Muscle layer of duodenum (tissue), 2 donors: ENCODE results near the gene ANKRD26.

Source experiments
- H3K27ac ChIP-seq: one replicate; pipeline ENCODE4 v1.7.0; 2013; ENCODE audit warnings: mild to moderate bottlenecking, low read length
- H3K27me3 ChIP-seq: one replicate; pipeline ENCODE4 v1.7.0; 2013; ENCODE audit warnings: low read depth, mild to moderate bottlenecking, control low read depth, low read length
- H3K36me3 ChIP-seq, 2 donors: one replicate each; pipeline ENCODE4 v1.7.0; 2013; ENCODE audit warnings: low read length in 2 of 2, control low read depth in 1 of 2, mild to moderate bottlenecking in 1 of 2; ENCODE audit not compliant: insufficient read depth in 2 of 2, control insufficient read depth in 1 of 2
- H3K4me1 ChIP-seq, 2 donors: one replicate each; pipeline ENCODE4 v1.7.0; 2013; ENCODE audit warnings: low read length in 2 of 2, mild to moderate bottlenecking in 2 of 2, control low read depth in 1 of 2, moderate library complexity in 1 of 2; ENCODE audit not compliant: insufficient read depth in 2 of 2, control insufficient read depth in 1 of 2
- H3K4me3 ChIP-seq, 2 donors: one replicate each; pipeline ENCODE4 v1.7.0; 2013; ENCODE audit warnings: low read length in 2 of 2, low read depth in 1 of 2, mild to moderate bottlenecking in 1 of 2
- H3K9me3 ChIP-seq, 2 donors: one replicate each; pipeline ENCODE4 v1.7.0; 2013; ENCODE audit warnings: low read length in 2 of 2, control low read depth in 1 of 2, mild to moderate bottlenecking in 1 of 2; ENCODE audit not compliant: control insufficient read depth in 1 of 2
- donor health status: healthy.

Gene ANKRD26

DNA sequence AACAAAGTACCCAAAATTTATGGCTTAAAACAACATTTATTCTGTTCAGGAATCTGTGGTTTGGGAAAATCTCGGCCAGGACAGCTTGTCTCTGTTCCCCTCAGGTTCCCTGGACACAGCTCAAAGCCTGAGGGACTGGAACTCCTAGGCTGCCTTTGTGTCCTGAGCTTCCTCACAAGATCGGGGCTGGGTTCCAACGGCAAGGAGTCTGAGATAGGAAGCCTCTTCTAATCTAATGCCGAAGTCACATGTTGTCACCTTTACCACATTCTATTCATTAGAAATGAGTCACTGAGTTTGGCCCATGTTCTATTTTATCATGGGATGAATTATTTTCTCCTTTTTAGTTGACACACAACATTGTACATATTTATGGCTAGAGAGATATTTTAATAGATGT is 80.5 kb downstream of the ANKRD26 start:
- Histone ChIP-seq H3K36me3 (peaks cover 0 to 21% of the 10 kb centered on the region in 2 donors), H3K27ac (no peak overlapping the region), H3K4me3 (no peak overlapping the region), H3K9me3 (no peaks in the 10 kb centered on the region), H3K4me1 (no peaks in the 10 kb centered on the region), H3K27me3 (no peaks in the 10 kb centered on the region)

DNA sequence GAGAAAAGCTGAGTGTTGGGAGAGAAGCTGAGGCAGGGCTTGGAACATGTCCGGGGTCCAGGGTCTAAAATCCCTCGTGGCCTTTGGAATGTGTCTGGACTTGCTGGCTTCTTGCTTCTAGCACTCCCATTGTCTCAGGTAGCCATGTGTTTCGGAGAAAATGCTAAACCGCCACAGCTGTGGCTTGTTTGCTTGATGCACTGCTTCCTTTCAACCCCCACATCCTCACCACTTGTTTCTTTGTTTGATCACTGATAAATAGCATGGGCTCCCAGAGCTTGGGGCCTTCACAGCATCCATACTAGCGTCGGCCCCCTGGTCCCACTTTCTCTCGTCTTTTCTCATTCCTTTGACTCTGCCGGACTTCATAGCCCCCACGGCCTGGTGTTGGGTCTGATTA is 102.7 kb downstream of the ANKRD26 start:
- no peaks in the 10 kb centered on the region for H3K27me3 ChIP-seq
- peaks cover 2 to 9% of the 10 kb centered on the region in 2 donors for H3K36me3 ChIP-seq
- no peak overlapping the region for H3K27ac ChIP-seq
- H3K9me3 ChIP-seq: no peaks in the 10 kb centered on the region
- no peaks in the 10 kb centered on the region for H3K4me1 ChIP-seq
- H3K4me3 ChIP-seq: no peak overlapping the region

DNA sequence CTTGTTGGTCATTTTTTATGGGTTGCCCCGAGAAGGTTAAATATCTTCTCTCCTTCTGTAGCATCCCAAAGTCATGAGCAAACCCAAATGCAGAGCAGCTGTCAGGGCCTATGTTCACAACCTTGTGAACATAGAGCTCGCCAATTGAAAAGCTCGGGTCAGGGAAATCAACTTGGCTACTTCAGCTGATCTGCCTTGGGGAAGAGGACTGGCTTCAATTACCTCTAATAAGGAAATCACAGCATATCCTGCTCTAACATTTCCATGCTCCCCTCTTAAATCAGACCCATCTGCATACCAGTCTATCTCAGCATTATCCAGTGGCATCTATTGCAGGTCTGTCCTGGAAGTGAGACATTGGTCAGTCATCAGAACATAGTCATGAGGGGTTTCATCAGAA is 105.6 kb downstream of the ANKRD26 start:
- Histone ChIP-seq H3K9me3 (no peaks in the 10 kb centered on the region), H3K36me3 (no peaks in the 10 kb centered on the region), H3K4me1 (no peaks in the 10 kb centered on the region), H3K27me3 (no peaks in the 10 kb centered on the region), H3K27ac (no peak overlapping the region), H3K4me3 (no peak overlapping the region)

DNA sequence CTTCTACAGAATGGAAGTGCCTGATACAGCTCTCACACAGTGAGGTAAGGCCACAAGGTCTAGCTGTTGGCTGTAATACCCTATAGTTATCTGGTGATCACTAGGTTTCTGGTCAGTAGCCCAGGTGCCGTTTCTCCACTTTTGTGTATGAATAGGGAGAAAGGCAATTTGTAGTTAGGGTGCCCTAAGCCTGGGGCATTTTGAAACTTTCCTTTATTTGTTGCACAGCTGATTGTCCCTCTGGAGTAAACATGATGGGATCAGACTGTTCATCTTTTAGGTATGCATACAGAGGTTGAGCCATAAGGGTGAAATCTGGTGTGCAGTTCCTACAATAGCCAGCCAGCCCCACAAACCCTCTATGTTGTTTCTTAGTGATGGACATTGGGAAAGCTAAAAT is 112.4 kb downstream of the ANKRD26 start:
- no peaks in the 10 kb centered on the region for H3K27me3 ChIP-seq
- H3K4me3 ChIP-seq: no peak overlapping the region
- H3K36me3 ChIP-seq: no peaks in the 10 kb centered on the region
- no peaks in the 10 kb centered on the region for H3K9me3 ChIP-seq
- no peaks in the 10 kb centered on the region for H3K4me1 ChIP-seq
- no peak overlapping the region for H3K27ac ChIP-seq

DNA sequence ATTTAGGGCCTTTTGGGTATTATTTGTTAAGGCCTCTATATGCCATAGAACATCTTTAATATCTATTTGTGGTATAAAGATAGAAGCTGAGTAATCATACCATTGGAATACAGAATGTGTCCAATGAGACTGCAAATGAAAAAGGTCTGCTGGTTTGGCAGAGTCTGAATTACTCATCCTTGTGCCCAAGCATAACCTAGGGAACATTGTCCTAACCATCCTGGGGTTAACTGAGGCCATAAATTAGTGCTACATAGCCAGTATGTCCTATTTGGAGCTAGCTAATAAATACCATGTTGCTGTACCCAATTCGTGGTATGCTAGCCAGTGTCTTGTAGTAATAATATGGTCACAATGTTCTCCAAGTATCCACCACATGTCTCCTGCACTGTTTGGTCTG is 117.1 kb downstream of the ANKRD26 start:
- no peaks in the 10 kb centered on the region for H3K4me1 ChIP-seq

DNA sequence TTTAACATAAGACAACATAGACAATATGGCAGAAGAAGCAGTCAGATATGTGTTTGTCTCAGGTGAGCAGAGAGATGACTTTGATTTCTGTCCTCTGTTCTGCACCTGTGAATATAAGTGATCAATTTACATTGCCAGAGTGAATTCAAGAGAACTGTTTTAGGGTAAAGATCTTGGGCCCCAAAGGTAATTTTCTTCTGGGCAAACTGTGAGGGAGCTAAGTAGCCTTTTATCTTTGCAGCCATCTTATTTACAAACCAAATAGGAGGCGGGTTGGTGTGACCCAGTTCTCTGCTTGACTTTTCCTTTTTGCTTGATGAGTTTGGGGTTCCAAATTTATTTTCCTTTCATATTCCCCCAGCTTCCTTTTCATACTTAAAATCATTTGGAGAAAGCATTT is 118.2 kb downstream of the ANKRD26 start:
- Histone ChIP-seq H3K4me1 (no peaks in the 10 kb centered on the region), H3K27ac (no peak overlapping the region), H3K36me3 (peaks cover 3 to 17% of the 10 kb centered on the region in 2 donors)

More for the DNA sequence above, 117.1 kb downstream of the ANKRD26 start:
- no peaks in the 10 kb centered on the region for H3K27me3 ChIP-seq
- peaks cover 3 to 17% of the 10 kb centered on the region in 2 donors for H3K36me3 ChIP-seq
- H3K4me3 ChIP-seq: no peak overlapping the region
- no peaks in the 10 kb centered on the region for H3K9me3 ChIP-seq
- no peak overlapping the region for H3K27ac ChIP-seq

DNA sequence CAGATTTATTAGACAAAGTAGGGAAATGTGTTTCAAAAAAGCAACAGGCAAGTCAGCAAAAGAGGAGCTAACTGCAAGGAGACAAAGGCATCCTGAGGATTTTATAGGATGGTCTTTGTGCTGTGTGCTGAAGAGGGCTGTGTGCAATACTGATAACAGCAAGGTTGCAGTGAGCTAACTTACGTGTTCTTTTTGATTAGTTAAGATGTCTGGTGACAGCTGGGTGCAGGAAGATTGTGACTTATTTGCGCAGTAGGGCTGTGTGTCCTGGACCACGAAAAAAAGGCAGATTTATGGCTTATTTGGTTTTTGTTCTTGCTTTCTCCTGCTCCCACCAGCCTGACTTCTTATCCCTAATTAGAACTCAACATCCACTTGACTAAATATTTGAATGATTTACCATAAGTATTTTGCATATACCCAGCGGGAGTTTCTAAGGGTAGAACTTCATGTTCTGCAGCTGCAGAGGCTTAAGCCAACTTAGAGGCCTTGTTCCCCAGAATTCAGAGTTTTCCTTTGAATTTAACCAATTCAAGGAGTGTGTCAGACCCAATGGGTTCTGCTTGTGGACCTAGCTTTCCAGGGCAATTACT is 119.0 kb downstream of the ANKRD26 start:
- H3K27ac ChIP-seq: no peak overlapping the region
- no peaks in the 10 kb centered on the region for H3K4me1 ChIP-seq
- H3K27me3 ChIP-seq: no peaks in the 10 kb centered on the region
- peaks cover 3 to 17% of the 10 kb centered on the region in 2 donors for H3K36me3 ChIP-seq
- no peak overlapping the region for H3K4me3 ChIP-seq
- H3K9me3 ChIP-seq: no peaks in the 10 kb centered on the region

More for the DNA sequence above, 118.2 kb downstream of the ANKRD26 start:
- no peaks in the 10 kb centered on the region for H3K9me3 ChIP-seq
- no peaks in the 10 kb centered on the region for H3K27me3 ChIP-seq
- H3K4me3 ChIP-seq: no peak overlapping the region

DNA sequence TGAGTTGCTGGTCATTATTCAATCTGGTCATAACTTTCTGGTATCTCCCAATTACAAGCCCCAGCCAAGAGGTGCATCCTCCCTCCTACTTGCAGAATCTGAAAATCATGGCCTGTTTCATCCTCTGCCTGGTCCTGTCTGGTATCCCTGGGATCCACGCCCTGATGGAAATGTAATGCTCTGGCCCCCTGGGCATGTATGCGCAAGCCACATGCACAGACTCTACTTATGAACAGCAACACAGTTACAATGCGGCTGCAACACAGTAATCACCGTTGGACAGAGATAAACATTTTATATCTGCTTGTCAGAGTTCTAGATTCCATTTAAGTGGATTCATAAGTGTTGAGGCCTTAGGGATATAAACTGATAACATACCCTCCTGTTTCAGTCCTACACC is 121.8 kb downstream of the ANKRD26 start:
- Histone ChIP-seq H3K36me3 (peaks cover 3 to 17% of the 10 kb centered on the region in 2 donors), H3K27ac (no peak overlapping the region), H3K9me3 (no peaks in the 10 kb centered on the region), H3K27me3 (no peaks in the 10 kb centered on the region), H3K4me1 (no peaks in the 10 kb centered on the region), H3K4me3 (no peak overlapping the region)

DNA sequence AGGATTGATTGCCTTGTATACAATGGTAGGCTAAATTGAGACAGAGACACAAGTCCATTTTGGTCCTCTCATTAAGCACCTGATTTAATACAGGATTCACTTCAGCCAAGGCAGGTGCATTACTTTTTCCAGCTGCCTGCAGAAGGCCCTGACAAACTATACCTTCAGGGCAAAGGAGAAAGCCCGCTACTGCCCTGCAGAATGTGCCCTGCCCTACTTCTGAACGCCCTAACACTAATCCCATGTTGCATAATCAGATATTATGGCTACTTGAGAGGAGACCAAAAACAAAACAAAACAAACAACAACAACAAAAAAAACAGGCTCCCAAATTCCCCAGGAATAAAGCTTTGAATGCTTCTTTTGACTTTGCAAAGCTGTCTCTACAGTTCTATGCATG is 122.7 kb downstream of the ANKRD26 start:
- Histone ChIP-seq H3K27me3 (no peaks in the 10 kb centered on the region), H3K36me3 (peaks cover 3 to 17% of the 10 kb centered on the region in 2 donors), H3K9me3 (no peaks in the 10 kb centered on the region), H3K4me1 (no peaks in the 10 kb centered on the region), H3K4me3 (no peak overlapping the region), H3K27ac (no peak overlapping the region)

DNA sequence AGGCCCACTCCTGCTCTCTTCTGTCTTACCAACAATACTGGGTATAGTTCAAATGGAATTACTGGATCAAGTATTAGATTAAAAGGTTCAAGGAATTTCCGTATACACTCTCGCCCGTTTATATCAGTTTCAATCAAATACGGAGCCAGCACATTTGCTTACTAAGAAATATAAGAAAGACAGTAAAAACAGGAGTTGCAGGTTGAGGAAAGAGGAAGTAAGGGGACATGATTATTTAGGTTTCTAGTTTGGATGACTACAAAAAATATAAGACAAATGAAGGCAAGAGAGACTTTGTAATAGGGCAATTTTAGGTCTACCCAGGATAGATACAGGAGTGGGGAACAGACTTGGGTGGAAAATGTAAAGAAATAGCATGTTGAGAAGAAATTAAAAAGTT is 129.6 kb downstream of the ANKRD26 start:
- peaks cover 0 to 21% of the 10 kb centered on the region in 2 donors for H3K36me3 ChIP-seq
- no peak overlapping the region for H3K4me3 ChIP-seq
- no peak overlapping the region for H3K27ac ChIP-seq
- H3K4me1 ChIP-seq: no peaks in the 10 kb centered on the region
- H3K27me3 ChIP-seq: no peaks in the 10 kb centered on the region
- no peaks in the 10 kb centered on the region for H3K9me3 ChIP-seq

DNA sequence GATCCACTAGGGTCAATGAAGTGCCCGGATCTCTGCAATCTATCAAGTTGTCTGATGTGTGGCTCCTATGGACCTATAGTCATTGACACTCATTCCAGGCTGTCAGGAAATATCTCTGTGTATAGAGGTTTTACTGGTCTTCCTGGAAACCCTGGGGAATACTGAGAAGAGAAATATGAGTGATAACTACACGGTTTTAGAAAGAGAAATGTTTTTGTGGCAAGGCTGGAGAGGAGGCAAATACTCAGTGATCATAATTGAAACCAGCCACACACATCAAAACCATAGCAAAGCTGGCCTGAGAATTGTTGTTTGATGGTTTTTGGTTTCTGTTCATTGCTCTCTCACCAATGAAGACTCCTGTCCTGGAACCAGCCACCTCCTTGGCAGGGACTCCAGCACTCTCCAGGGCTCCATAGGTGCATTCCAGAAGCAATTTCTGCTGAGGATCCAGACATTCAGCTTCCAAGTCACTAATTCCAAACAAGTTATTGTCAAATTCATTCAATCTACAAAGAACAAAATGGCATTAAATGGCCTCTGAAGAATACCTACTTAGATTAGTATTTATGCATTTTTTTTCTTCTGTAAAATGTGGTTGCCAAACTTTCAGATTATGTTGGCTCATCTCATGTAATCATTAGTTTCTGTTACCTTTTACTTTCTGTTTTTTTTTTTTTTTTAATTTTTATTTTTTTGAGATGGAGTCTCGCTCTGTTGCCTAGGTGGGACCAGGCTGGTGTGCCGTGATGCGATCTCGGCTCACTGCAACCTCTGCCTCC is 131.0 kb downstream of the ANKRD26 start:
- H3K4me3 ChIP-seq: no peak overlapping the region
- peaks cover 0 to 21% of the 10 kb centered on the region in 2 donors for H3K36me3 ChIP-seq
- no peak overlapping the region for H3K27ac ChIP-seq
- H3K4me1 ChIP-seq: no peaks in the 10 kb centered on the region
- H3K27me3 ChIP-seq: no peaks in the 10 kb centered on the region
- H3K9me3 ChIP-seq: no peaks in the 10 kb centered on the region
